Measurements from ENCODE around the gene FIZ1. TPM values are rescaled to one million over a fixed set of nuclear protein-coding genes. Genes with fewer than 3 reads are reported as not detected.

Gene FIZ1
- total RNA-seq, 4 donors from 2014 or later: 5.8 to 12.7 (median 7.9) TPM

DNA sequence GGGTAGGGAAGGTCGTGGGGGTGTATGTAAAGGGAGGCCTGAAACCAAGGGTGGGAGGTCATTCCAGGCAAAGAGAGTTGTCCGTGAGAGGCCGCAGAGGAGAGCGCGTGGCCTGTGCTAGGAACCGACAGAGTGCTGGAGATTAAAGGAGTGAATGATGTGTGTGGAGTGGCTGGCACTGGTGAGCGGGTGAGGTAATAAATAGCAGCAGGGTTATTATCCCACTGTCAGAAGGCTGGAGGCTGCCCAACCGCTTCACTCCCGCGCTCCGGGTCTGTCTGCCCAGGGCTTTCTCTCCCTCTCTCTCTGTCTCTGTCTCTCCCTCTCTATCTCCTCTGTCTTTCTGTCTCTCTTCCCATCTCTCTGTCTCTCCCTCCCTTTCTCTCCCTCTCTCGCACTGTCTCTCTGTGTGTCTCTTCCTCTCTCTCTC, 36.0 kb downstream of the FIZ1 start:
- no peak overlapping the region for H3K4me3 ChIP-seq
- H3K4me1 ChIP-seq: peaks cover 0 to 4% (median 0%) of the 10 kb centered on the region in 3 donors
- H3K27me3 ChIP-seq: peaks cover 0 to 47% (median 0%) of the 10 kb centered on the region in 4 donors
- no peak for DNase-seq
- TF ChIP-seq CTCF (IDR thresholded peaks at IDR 0.05): no peak
- no peak for TF ChIP-seq POLR2A (IDR thresholded peaks at IDR 0.05)
- H3K27ac ChIP-seq: no peak overlapping the region
- intact Hi-C loops (cut with DNase I): no loop called here
- peaks cover 0 to 7% (median 0%) of the 10 kb centered on the region in 3 donors for H3K9me3 ChIP-seq
- 32 to 45% methylated on average over 12 of the region's 12 CpGs for WGBS, 2 donors
- H3K36me3 ChIP-seq: no peaks in the 10 kb centered on the region

DNA sequence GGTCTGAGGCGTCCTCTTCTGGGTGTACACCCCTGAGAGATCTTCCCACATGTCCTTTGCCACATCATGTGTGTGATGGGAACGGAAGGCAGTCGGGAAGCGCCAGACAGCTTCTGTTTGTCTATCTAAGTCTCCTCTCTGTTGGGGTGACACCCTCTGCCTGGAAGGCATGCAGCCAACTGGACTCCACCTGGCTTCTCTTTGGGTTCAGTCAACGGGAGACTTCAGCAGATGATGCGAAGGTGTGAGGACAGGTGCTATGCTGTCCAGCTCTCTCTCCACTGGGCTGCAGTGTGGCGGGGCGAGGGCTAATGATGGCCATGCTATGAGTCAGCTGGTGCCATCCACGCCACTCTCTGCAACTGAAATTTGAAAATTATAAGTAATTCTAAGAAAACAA, 39.6 kb downstream of the FIZ1 start:
- H3K4me3 ChIP-seq: no peak overlapping the region
- no peaks in the 10 kb centered on the region for H3K36me3 ChIP-seq
- no peak for DNase-seq
- H3K4me1 ChIP-seq: peaks cover 0 to 4% (median 0%) of the 10 kb centered on the region in 3 donors
- intact Hi-C loops (cut with DNase I): no loop called here
- peaks cover 0 to 33% (median 0%) of the 10 kb centered on the region in 4 donors for H3K27me3 ChIP-seq
- H3K27ac ChIP-seq: no peak overlapping the region
- peaks cover 0 to 7% (median 0%) of the 10 kb centered on the region in 3 donors for H3K9me3 ChIP-seq
- WGBS, 2 donors: 56 to 80% methylated on average over 9 of the region's 9 CpGs
- TF ChIP-seq POLR2A (IDR thresholded peaks at IDR 0.05) (no peak), CTCF (IDR thresholded peaks at IDR 0.05) (no peak)

DNA sequence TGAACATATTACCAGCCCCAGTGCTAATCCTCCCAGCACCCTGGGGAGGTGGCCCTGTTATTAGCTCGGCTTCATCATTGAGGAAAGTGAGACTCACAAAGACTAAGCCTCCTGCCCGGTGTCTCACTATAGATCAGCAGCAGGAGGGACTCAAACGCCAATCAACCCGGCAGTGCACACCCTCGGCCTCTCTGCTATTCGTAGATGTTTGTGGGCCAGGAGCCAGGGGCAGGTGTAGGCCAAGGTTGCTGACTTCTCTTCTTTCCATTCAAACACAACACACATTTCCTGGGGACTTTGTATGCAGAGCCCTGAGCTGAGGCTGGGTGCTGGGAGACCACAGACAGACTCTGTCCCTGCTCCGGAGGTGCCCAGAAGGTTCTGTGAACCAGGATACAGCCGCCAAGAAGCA, 44.6 kb downstream of the FIZ1 start:
- intact Hi-C loops (cut with DNase I): no loop called here
- Histone ChIP-seq H3K4me1 (peaks cover 0 to 6% (median 1%) of the 10 kb centered on the region in 3 donors), H3K36me3 (no peaks in the 10 kb centered on the region), H3K27ac (no peak overlapping the region), H3K4me3 (no peak overlapping the region), H3K9me3 (no peaks in the 10 kb centered on the region), H3K27me3 (peaks cover 0 to 48% (median 0%) of the 10 kb centered on the region in 4 donors)
- TF ChIP-seq POLR2A (IDR thresholded peaks at IDR 0.05) (no peak), CTCF (IDR thresholded peaks at IDR 0.05) (no peak)
- 68 to 89% methylated on average over 4 to 5 of the region's 8 CpGs for WGBS, 2 donors
- no peak for DNase-seq

GRCh38 chr19:55554302-55554701, 45.0 kb downstream of the FIZ1 start:
- H3K4me3 ChIP-seq: no peak overlapping the region
- TF ChIP-seq POLR2A (IDR thresholded peaks at IDR 0.05) (no peak), CTCF (IDR thresholded peaks at IDR 0.05) (no peak)
- H3K27me3 ChIP-seq: peaks cover 0 to 48% (median 0%) of the 10 kb centered on the region in 4 donors
- H3K9me3 ChIP-seq: no peaks in the 10 kb centered on the region
- H3K27ac ChIP-seq: no peak overlapping the region
- H3K4me1 ChIP-seq: peaks cover 0 to 10% (median 4%) of the 10 kb centered on the region in 3 donors
- WGBS, 2 donors: 87 to 93% methylated on average over 3 to 7 of the region's 9 CpGs
- no peak for DNase-seq
- intact Hi-C loops (cut with DNase I): no loop called here
- no peaks in the 10 kb centered on the region for H3K36me3 ChIP-seq

DNA sequence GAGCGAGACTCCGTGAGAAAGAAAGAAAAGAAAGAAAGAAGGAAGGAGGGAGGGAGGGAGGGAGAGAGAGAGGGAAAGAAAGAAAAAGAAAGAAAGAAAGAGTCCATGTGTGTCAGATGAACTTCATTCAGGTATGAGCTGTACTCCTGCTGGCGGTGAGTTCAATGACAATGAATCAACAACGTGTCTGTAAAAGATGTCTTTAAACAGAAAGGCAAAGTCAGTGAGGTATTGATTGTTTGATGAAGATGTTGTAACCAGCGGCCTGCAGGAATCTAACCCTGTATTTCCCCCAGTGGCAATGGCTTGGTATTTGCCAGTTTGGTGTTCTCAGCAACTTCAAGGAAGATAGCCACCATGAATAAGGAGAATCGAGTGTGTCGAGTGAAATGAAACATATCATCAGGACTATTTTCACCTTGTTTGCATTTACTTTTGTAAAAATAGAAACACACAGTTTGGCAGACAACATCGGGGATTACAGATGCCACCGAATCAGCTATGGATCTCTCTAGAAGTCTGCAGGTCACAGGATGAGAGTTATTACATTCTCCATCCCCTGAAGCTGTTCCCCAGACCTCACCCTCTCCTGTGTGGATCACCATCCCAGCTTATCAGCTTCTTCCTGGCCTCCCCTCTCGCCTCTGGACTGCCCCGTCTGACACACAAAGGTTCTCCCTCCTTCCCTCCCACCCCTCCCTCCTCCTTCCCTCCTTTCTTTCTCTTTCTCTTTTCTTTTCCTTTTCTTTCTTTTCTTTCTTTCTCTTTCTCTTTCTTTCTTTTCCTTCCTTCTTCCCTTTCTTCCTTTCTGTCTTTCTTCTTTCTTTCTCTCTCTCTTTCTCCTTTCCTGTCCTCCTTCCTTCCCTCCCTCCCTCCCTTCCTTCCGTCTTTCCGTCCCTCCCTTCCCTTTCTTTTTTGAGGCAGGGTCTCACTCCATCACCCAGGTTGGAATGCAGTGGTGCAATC, 45.8 kb downstream of the FIZ1 start:
- H3K27ac ChIP-seq: no peak overlapping the region
- H3K9me3 ChIP-seq: no peaks in the 10 kb centered on the region
- no peak for DNase-seq
- peaks cover 0 to 47% (median 0%) of the 10 kb centered on the region in 4 donors for H3K27me3 ChIP-seq
- intact Hi-C loops (cut with DNase I): no loop called here
- peaks cover 0 to 10% (median 4%) of the 10 kb centered on the region in 3 donors for H3K4me1 ChIP-seq
- no peak overlapping the region for H3K4me3 ChIP-seq
- H3K36me3 ChIP-seq: no peaks in the 10 kb centered on the region
- 49 to 51% methylated on average over 11 to 13 of the region's 13 CpGs for WGBS, 2 donors
- no peak for TF ChIP-seq CTCF (IDR thresholded peaks at IDR 0.05)
- no peak for TF ChIP-seq POLR2A (IDR thresholded peaks at IDR 0.05)

All from esophagus squamous epithelium (tissue), 5 donors.